ENCODE results near the gene PRSS48.
"Not testable (repeated sequence)": the region's sequence is repeated elsewhere in the genome, so short reads cannot be mapped to it uniquely, and the experiment has no call there.

Gene PRSS48

DNA sequence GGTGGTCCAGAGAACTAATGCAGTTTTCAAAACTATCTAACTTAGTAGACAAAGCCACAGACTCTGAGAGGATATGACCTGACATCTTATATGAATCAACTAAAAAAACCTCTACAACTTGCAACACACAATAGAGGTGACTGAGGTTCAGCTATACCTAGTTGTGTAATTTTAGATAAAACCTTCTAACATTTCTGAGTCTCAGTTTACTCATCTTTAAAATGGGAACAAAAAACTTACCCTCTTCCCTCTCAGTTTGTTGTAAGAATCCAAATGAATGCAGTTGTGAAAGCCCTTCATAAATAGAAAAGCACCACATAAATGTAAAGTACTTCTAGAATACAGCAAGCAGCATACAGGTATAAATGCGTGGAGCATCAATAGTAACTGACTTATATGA is 42.5 kb downstream of the PRSS48 start:
- no peak for DNase-seq

DNA sequence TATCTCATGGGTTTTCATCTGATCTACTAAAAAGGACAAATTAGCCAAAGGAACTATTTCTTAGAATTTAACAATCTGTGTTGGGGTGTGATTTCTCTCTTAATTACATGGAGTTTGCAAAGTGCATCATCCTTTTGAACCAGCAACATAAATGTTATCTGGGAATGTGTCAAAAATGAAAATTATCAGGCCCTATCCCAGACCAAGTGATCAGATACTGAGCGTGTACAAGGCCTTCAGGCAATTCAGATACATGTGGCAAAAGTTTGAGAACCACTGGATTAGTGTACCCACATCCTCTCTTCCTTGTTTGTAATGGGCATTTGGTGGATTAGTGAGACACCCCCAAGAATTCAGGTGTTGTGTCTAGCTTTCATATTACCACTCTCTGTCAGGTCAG is 44.6 kb downstream of the PRSS48 start:
- DNase-seq = no peak

DNA sequence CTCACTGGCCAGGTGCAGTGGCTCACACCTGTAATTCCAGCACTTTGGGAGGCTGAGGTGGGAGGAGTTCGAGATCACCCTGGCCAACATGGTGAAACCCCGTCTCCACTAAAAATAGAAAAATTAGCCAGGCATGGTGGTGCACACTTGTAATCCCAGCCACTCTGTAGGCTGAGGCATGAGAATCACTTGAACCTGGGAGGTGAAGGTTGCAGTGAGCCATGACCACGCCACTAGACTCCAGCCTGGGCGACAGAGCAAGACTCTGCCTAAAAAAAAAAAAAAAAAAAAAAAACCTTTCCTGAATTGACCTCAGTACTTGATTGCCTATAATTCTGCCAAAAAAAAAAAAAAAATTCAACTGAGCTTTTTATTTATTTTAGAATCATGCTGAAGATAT is 45.2 kb downstream of the PRSS48 start:
- not testable (repeated sequence) for DNase-seq

DNA sequence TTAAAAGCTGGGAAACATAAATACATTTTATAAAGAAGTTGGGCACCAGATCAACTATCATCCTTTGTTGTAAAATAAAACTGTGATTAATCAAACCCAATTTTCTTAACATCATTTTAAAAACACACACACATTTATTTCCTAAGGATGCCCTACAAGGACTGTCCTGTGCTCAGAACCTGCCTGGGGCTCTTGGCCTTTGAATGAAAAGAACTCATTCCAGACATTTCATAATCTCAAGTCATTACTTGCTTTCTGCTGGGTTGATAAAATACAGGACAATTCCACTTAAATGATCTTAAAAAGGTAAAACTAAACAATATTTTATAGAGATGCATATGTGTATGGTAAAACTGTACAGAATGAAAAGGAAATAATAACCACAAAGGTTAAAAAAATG is 45.6 kb downstream of the PRSS48 start:
- no peak for DNase-seq

DNA sequence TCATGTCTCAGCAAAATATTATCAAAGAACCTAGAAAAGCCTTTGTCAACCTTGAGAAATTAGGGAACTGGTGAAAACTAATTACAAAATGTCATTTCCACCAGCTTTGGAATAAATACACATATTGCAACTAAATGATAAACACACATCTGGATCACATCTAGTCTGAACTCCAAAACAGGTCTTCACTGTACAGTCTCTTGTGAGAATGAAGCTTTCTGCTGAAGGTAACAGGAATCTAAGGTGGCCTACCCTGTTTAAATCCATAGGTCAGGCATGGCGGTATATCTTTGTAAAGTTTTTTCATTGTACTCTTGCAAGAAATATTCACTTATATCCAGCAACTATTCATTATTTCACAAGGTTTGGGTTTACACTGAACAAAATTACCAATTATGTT is 46.7 kb downstream of the PRSS48 start:
- DNase-seq = no peak

DNA sequence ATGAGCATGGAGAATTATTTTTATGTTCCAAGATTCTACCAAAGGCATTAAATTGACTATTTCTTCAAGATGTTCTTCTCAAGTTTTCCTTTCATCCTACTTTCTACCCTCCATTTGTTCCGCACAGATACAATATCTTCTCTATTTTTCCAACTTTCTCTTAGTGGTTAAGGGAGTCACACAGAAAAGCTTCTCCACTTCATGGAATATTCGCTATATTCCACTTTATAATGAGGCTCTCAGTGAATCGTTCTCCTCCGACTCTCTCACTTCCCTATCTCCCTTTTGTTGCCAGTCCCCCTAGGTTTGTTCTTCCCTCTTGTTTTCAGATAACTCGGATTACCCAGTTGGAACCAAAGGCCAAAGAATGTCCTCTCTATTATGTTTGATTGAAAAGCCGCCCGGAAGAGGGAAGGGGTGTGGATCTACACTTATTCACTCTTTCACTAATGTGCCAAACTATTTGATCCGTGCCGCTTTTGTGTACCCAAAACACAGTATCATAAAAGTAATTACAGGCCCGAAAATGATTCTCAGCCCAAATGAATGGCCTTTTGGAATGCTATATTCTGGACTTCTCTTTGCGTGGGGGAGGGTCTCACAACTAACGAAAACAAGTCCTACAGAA is 47.3 kb downstream of the PRSS48 start:
- no peak for DNase-seq

DNA sequence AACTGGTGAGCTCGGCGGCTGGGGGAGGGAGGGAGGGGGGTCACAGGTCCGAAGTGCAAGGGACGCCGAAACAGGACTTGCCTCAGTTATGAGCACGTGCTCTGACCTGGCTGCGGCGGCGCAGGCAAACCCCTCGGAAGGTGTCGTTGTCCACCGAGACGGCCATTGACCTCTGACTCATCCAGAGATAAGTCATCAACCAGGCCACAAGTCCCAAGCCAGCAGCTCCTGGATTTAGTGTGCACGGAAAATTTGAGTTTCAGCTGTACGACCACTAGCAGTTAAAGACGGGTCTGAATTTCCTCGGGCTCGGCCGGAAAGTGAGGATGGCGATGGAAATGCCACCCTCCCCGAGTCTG is 47.8 kb downstream of the PRSS48 start:
- no peak for DNase-seq

DNA sequence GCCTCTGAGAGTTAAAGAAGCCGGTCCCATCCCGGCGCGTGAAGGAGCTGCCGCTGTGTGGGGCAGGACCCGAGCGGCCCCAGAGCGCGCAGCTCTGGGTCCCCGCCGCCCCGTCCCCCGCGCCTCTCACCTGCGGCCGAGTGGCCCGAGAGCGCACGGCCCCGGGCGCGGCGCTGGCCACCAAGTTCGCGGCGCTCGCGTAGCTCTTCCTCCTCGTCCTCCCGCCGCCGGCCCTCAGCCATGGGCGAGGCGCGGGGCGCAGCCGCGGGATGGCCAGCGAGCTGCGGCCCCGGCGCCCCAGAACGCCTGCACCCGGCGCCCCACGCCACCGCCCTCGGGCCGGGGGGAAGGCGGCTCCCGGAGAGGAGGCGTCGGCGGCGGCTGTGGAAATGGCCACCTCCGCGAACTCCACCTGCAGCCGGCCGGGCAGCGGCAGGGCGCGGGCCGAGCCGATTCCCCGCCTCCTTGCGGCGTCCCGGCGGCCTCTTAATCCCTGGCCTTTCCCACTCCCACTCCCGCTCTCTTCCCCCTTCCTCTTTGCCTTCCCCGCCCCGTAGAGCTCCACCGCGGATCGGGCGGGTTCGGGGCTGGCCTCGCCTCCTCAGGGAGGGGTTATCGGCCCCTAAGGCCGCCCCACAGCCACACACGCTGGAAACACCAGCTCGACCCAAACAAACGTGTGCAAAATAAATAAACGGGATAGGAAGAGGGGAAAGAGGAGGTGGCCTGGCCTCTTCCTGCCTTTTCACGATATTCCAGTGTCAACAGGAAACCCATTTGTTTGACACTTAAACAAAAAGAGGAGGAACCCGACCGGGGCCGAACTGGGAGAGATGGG is 48.4 kb downstream of the PRSS48 start, which contains the start of gene SH3D19:
SH3D19 (minus strand) TSS at position 495 of the 838 bp plus-strand sequence; CDS start at position 242, 253 bp downstream.
- DNase-seq = no peak

DNA sequence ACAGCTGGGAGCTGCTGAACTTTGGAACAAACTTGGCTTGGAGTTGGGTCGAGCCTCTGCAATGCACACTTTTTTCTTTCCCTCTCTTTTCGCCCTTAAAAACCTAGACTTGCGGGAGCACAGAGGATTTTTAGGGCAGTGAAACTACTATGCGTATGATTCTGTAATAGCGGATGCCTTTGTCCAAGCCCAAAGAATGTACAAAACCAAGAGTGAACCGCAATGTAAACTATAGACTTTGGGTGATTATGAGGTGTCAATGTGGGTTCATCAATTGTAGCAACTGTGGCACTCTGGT is 48.9 kb downstream of the PRSS48 start:
- no peak for DNase-seq

DNA sequence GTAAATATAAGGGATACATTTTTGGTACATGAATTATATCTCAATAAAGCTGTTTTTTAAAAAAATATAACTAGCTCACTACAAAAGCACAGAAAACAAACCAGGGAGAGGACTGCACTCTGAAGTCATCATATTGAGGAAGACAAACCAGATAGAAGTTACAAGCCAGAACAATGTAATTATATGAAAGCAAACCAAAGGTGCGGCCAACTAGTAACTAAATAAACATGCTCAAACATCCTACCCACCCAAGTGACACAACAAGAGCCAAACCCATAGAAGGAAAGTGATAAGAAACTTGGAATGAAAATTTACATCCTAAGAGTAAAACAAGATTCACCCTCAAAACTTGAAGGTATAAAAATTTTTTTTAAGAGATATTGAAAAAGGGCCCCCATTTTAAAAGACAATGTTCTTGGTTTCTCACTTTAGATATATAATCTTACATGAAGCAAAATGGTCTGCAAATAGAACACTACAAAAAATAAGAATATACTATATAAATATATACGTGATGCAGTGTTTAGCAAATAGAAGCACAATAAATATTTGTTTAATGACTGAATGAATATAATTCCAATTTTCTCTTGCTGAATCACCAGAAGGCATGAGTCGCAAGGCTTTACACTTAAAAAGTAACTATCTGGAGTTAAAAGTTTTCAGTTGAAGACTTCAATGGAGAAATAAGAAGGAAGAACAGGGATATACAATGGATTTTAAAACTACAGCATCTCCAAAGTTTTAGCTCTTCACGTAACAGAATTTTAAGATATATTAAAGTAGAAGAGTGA is 52.5 kb downstream of the PRSS48 start:
- DNase-seq = no peak

DNA sequence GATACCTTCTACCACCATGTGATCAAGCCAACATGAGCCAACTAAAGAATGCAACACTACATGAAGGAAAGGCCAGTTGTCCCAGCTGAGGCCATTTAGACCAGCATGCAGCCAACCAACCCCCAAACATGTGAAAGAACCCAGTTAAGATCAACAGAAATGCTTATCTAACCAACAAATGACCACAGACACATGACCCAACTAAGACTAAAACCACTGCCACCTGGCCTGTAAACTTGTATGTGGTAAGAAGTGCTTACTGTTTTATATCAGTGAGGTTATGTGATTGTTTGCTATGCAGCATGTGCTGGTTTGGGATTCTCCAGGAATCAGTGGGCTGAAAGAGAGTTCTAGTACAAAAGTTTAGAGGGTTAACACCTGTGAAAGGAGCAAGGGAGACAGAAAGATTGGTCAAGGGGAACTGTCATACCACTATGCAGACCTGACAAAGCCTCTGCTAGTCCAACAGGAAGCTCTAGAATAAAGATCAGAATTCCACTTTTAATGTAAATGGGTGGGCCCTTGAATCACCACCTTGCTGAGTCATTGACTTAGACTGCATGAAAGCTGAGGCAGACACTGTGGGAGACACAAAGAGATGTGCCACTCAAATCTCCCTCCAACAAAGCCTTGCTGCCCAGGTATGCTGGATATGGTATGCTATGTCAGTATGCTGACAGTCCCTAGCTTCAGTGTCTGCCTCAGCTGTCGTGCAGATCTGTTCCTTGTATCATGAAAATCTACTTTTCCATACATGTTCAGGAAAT is 54.5 kb downstream of the PRSS48 start:
- DNase-seq = peak; percentile 41

DNA sequence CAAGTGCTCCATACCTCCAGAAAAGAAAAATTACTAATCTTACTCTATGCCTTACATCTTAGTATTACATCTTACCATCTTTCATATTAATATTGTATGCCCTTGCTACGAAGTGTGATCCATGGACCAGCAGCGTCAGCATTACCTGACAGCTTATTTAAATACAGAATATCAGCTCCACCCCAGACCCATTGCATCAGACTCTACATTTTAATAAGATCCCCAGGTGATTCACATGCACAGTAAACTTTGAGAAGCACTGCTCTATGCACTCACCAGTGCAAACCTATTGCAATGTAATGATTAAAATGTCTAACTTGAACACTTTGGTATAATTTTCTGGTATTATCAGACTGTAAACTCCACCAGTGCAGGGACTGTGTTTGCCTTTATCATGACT is 62.5 kb downstream of the PRSS48 start:
- DNase-seq = no peak

DNA sequence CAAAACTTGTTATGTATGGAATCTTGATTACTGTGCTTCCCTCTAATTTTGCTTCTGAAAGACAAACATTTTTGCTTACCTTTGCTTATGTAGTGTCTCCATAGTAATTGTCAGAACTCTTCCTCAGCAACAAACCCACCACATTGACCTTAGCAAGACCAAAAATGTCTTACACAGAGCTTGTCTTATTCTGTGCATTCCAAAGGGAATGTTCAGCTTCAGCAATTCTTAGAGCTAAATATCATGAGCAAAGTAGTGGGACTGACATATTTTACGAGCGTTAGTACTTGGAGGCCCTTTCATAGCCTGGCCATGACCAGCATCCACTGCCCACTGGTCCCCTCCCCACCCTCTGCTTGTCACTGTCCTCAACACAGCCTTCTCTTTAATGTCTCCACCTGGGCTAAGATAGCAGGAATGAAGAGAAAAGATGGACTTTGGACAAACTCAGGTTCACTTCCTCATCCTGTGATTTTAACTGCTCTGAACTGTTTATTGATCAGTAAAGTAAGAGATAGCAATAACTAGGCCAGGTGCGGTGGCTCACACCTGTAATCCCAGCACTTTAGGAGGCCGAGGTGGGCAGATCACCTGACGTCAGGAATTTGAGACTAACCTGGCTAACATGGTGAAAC is 63.9 kb downstream of the PRSS48 start:
- DNase-seq = no peak
